ENCODE results near the gene SMIM29.

The SMIM29 gene

GRCh38 chr6:34243131-34243771 is 5.6 kb downstream of the SMIM29 start:
- TF ChIP-seq GABPA (IDR thresholded peaks at IDR 0.05; ENCODE audit: low read depth), result no peak
- no peak for TF ChIP-seq POLR2AphosphoS5 (IDR thresholded peaks at IDR 0.05; ENCODE audit: low read depth)
- no peak for TF ChIP-seq REST (IDR thresholded peaks at IDR 0.05; ENCODE audit: insufficient replicate concordance, low read depth)
- TF ChIP-seq CTCF (IDR thresholded peaks at IDR 0.05; ENCODE audit: insufficient read depth, low read length), result no peak
- TF ChIP-seq SPI1 (IDR thresholded peaks at IDR 0.05; ENCODE audit: borderline replicate concordance, low read depth), result no peak
- no peak for DNase-seq (ENCODE audit: low read depth in 1 of 2, low spot score in 1 of 2)
- Histone ChIP-seq H3K27me3 (ENCODE audit: insufficient read depth, poor library complexity, severe bottlenecking) (no peaks in the 10 kb centered on the region), H3K27ac (replicated peaks) (no peak overlapping the region; the same call in 1 of the 2 replicates), H3K4me3 (replicated peaks; ENCODE audit: insufficient read depth, low read length) (no peak overlapping the region)

- no peak overlapping the region for H3K4me3 ChIP-seq (replicated peaks; ENCODE audit: insufficient read depth, low read length)
- H3K27ac ChIP-seq (replicated peaks), result no peak overlapping the region
- TF ChIP-seq POLR2AphosphoS5 (IDR thresholded peaks at IDR 0.05; ENCODE audit: low read depth), result no peak
- no peak for TF ChIP-seq CTCF (IDR thresholded peaks at IDR 0.05; ENCODE audit: insufficient read depth, low read length)
- TF ChIP-seq SPI1 (IDR thresholded peaks at IDR 0.05; ENCODE audit: borderline replicate concordance, low read depth), result no peak
- no peak for TF ChIP-seq GABPA (IDR thresholded peaks at IDR 0.05; ENCODE audit: low read depth)
- TF ChIP-seq REST (IDR thresholded peaks at IDR 0.05; ENCODE audit: insufficient replicate concordance, low read depth), result no peak
Measured at GRCh38 chr6:34242252-34243130, 6.3 kb downstream of the SMIM29 start.

DNA sequence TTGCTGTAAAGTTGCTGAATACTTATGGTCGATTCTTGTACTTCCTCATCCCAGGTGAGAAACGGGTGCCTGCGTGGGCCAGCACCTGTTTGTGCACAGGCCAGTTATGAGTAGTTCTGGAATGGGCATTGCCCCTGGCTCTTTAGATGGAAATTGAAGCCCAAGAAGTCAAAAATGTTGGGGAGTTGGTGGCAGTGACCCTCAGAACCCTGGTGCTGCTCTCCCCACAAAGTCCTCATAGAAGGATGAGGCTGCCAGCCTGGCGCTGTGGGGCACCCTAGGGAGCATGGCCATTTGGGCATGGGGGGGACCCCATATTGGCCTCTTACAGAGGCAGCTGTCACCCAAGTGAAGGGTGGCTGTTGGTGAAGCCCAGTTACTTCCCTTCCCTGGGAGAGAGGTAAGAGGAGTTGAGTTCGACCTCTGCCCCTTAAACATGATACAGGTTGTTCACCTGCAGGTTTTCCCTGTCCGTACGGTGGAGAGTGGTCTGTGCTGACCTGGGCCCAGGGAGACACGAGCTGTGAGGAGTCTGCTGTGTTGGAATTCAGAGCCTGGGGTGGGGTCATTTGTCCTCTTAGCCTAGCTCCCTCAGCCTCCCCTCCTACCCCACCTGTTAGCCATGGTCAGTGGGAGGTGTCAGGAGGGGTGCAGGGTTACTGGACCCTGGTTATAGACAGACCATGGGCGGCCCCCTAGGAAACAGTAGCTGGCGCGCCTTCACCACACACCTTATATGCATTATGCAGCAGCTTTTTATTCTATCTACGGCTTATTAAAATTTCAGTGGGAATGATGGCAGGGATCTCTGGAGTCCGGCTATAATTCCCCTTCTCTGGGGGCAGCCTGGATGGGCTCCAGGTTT is 7.2 kb downstream of the SMIM29 start:
- DNase-seq (ENCODE audit: low read depth in 1 of 2, low spot score in 1 of 2), result no peak
- Histone ChIP-seq H3K27ac (replicated peaks) (no peak overlapping the region), H3K4me3 (replicated peaks; ENCODE audit: insufficient read depth, low read length) (no peak overlapping the region), H3K27me3 (ENCODE audit: insufficient read depth, poor library complexity, severe bottlenecking) (no peaks in the 10 kb centered on the region)
- TF ChIP-seq GABPA (IDR thresholded peaks at IDR 0.05; ENCODE audit: low read depth) (no peak), POLR2AphosphoS5 (IDR thresholded peaks at IDR 0.05; ENCODE audit: low read depth) (no peak), SPI1 (IDR thresholded peaks at IDR 0.05; ENCODE audit: borderline replicate concordance, low read depth) (no peak), CTCF (IDR thresholded peaks at IDR 0.05; ENCODE audit: insufficient read depth, low read length) (no peak), REST (IDR thresholded peaks at IDR 0.05; ENCODE audit: insufficient replicate concordance, low read depth) (no peak)

More at GRCh38 chr6:34242252-34243130, 6.3 kb downstream of the SMIM29 start:
- DNase-seq (ENCODE audit: low read depth in 1 of 2, low spot score in 1 of 2), result no peak
- H3K27me3 ChIP-seq (ENCODE audit: insufficient read depth, poor library complexity, severe bottlenecking), result no peaks in the 10 kb centered on the region

Data from HL-60 (cell line).